GM18519 (cell line): ENCODE results near the gene AHSA1.
"Not testable (repeated sequence)": the region's sequence is repeated elsewhere in the genome, so short reads cannot be mapped to it uniquely, and the experiment has no call there.

Experiments used
- ATAC-seq: cut with Tn5 transposase; IDR thresholded peaks from one replicate; pipeline ENCODE4 v1.9.1; 2021; ENCODE audit warnings: mild to moderate bottlenecking, moderate library complexity; ENCODE audit not compliant: unreplicated experiment, low FRiP score

AHSA1 gene

DNA sequence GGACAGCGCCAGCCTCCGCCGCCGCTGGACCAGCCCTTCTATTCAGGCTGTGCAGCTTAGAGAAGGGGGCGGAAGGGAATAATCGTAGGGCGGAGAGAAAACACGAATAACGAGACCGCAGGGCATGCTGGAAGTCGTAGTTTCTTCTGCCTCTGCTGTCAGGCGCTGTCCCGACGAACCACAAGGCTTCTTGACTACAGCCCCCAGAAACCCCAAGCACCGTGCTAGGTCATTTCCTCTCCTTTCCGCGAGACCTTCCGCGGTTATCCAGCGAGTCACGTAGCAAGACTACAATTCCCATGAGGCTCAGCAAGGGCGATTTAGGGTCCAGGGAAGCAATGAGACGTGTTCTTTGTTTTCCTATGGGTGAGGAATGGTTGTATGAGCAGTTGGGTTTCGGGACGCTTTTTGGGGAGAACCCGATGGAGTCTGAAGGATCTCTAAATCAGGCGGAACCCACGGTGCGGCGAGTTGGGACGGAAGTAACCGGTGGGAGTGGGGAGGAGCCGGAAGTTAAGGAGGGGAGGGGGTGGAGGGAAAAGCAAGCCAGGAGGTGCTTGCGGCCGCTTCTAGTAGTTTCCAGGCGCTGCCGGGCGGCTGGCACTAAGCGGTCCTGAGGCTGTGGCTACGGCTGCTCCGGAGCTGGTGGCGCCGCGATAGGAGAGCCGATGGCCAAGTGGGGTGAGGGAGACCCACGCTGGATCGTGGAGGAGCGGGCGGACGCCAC is at the start of gene AHSA1, which contains the start of gene VIPAS39:
AHSA1 (plus strand) TSS at position 572 of the 727 bp plus-strand sequence; CDS start at position 669, 97 bp downstream.
VIPAS39 (minus strand) TSS at position 80 of the 727 bp plus-strand sequence. CDS start 3,499 bp downstream, outside the sequence.
- ATAC-seq = peak; percentile 90

DNA sequence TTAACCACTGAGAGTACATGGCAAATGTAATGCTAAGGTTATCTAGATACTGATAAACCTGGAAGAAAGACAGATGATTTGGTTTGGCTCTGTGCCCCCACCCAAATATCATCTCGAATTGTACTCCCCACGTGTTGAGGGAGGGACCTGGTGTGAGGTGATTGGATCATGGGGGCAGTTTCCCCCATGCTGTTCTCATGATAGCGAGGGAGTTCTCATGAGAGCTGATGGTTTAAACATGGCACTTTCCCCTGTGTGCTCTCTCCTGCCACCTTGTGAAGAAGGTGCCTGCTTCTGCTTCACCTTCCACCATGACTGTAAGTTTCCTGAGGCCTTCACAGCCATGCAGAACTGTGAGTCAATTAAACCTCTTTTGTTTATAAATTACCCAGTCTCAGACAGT is 48.8 kb upstream of the AHSA1 start:
- ATAC-seq = no peak

DNA sequence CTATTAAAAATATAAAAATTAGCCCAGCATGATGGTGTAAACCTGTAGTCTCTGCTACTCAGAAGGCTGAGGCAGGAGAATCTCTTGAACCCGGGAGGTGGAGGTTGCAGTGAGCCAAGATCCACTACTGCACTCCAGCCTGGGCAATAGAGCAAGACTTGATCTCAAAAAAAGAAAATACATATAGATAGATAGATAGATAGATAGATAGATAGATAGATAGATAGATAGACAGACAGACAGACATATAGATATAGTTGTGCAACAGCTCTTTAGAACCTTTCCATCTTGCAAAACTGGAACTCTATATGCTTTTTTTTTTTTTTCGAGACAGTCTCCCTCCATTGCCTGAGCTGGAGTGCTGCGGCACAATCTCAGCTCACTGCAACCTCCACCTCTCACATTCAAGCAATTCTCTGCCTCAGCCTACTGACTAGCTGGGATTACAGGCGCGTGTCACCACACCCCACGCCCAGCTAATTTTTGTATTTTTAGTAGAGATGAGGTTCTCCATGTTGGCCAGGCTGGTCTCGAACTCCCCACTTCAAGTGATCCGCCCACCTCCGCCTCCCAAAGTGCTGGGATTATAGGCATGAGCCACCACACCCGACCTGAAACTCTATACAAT is 42.4 kb upstream of the AHSA1 start:
- ATAC-seq = not testable (repeated sequence)

DNA sequence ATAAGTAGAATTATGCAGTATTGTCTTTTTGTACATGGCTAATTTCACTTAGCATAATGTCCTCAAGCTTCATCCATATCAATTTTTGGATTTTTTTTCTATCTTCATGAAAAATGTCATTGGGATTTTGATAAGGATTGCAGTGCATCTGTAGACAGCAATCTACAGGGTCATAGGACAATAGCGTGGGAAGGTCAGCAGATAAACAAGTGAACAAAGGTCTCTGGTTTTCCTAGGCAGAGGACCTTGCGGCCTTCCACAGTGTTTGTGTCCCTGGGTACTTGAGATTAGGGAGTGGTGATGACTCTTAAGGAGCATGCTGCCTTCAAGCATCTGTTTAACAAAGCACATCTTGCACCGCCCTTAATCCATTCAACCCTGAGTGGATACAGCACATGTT is 41.8 kb upstream of the AHSA1 start:
- not testable (repeated sequence) for ATAC-seq

DNA sequence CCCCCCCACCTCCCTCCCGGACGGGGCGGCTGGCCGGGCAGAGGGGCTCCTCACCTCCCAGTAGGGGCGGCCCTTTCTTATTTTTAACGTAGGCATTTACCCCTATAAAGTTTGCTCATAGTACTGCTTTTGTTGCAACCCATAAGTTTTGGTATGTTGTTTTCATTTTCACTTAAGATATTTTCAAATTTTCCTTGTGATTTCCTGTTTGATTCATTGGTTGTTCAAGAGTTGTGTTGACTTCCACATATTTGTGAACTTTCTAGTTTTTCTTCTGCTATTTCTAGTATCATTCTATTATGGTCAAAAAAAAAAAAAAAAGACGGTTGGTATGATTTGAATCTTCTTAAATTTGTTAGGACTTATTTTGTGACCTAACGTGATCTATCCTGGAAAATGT is 41.1 kb upstream of the AHSA1 start:
- ATAC-seq = no peak

DNA sequence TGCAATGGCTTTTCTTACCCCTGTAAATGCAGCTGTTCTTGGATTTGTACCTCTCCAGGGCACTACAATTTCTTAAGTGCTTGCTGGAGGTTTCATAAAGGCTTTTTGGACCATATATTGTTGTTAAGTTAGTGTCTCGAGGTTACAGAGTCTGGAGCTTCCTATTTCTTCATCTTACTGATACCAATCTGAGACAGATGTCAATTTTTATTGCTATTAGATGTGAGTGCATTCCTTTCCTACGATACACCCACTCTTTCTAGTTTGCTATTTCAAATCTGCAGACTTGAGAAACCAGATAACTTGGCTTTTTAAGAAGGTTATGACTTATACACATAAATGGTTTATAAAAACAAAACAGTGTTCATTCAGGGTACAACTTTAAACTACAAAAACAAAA is 36.7 kb upstream of the AHSA1 start:
- no peak for ATAC-seq

DNA sequence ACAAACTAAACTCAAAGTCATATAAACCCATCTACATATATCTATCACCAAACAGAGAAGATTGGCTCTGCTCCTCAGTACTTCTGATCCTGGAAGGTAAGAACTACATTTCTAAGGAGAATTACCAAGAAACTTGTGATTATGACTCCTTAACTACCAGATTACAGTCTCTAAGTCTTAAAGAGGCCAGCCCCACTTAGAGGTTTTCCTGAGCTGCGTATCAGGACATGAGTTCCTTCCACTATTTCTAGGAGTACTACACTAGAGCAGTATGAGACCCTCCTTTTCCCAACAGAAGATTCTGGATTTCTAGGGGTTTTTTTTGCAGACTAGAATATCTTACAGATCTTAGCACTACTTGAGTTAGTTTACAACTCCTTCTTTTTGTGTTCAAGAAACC is 34.5 kb upstream of the AHSA1 start, which contains the start of gene NOXRED1:
NOXRED1 (minus strand) TSS at position 101 of the 400 bp plus-strand sequence. CDS start 634 bp downstream, outside the sequence.
- no peak for ATAC-seq

DNA sequence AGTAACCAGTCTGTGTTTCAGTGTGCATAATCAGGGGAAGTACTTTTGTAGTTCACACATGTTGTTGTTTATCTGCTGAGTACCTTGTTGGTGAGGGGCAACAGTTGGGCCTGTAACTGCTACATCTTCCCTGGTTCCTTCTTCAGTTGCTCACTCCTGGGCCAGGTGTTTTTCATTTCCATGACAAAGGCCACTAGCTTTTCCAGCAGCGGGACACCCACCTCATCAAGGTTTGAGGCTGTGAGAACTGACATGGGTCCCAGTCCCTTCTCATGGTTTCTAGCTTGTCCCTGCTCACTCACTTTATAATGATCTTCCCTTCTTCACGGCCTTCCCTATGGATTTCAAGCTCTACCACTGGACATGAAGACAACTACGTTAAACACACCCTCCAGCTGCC is 33.0 kb upstream of the AHSA1 start:
- ATAC-seq = no peak

DNA sequence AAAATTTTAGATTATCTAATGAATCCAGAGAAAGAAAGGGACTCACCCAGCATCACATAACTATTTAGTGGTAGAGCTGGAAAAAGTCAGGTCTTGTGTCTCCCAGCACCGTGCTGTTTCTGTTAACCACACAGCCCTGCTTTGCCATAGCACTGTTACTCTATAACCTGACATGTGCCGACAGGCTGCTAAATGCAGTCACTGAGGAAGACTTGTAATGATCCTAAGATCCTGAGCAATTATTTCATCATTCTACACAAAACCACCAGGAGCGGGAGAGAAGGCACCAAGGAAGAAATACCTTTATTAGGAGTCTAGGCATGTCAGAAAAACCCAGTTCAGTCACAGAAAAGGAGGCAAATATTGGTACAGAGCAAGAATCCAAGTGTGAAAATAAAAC is 31.5 kb upstream of the AHSA1 start:
- no peak for ATAC-seq

DNA sequence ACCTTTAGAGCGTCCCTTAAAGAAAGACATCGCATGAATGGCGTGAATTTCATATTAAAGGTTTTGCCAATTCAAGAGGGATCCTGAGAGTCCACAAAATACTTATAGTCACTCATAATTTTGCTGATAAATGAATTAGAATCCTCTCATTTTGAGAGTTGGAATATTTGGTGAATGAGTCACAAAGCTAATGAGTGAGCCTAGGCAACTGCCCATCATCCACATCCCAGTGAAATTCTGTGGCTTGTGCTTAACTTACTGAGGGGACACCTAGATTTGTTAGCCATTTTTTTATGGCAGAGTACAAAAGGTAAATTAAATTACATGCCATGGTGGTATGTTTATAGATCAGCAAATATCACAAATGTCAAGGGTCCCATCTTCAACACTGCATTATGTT is 21.9 kb upstream of the AHSA1 start:
- ATAC-seq = no peak

DNA sequence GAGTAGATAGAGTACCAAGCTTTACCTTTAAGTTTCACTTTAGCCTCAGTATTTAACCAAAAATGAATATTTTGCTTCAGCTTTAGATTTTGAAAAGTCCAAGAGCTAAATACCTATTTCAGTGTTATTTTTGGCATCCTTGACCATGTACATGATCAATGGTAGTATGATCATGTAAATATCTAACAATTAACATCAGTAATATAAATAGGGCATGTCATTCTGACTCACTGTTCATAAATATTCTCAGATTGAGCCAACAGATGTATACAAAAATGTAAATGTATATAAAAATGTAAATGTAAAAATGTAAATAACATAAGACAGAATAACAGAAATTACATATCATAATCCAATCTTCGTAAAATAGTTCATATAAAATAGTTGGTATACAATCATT is 19.3 kb upstream of the AHSA1 start:
- no peak for ATAC-seq

DNA sequence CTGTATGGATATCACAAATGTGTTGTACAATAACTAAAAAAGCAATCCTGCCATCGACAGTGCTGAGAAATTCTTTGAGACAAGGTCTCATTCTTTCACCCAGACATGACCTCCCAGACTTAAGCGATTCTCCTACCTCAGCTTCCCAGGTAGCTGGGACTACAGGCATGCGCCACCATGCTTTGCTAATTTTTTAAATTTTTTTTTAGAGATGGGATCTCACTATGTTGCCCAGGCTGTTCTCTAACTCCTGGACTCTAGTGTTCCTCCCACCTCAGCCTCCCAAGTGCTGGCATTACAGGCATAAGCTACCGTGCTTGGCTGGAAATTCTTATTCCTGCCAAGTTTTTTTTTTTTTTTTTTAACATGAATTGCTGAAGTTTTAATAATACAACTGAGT is 18.0 kb upstream of the AHSA1 start:
- ATAC-seq = no peak

DNA sequence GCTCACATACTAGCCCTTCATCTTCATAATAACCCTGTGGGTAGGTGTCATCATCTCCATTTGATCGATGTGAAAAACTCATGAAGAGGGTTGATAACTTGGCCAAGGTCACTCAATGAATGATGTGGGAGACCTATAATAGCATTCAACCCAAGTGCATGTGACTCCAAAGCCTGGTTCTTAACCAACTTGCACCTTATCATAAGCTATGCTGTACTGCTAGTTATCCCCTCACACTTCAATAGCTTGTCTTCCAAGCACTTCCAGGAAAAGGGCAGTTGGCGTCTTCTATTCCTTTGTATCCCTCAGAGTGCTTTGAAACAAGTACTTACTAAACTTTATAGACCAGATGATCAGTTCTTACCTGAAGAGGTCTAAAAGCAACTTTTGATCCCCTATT is 15.7 kb upstream of the AHSA1 start:
- no peak for ATAC-seq

DNA sequence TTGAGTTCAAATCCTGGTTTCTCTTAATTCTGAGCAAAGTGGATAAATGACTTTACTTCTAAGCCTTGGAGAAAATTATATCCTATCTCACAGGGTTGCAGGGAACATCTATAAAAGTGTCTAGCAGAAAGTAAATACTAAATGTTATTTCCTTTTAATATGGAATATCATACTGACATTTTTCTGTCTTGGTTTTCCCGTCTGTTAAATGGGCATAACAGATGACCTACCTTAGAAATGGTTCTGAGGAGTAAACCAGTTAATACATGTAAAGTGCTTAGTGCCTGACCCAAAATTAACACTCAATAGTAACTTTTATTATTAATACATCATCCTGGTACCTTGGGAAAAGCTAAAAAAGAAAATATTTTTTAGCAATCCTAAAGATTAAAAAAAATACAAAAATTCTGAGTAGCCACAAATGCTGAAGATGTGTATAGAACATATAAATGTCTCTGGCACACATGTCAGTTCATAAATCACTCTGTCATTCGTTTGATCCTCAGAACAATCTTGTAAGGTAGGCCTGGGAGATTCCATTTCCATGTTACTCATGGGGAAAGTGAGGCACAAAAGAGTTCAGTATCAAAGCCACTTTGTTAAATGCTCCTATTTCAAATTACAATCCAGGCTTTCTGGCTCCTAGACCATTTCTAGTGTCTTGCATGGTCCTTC is 1.8 kb upstream of the AHSA1 start:
- ATAC-seq = no peak

DNA sequence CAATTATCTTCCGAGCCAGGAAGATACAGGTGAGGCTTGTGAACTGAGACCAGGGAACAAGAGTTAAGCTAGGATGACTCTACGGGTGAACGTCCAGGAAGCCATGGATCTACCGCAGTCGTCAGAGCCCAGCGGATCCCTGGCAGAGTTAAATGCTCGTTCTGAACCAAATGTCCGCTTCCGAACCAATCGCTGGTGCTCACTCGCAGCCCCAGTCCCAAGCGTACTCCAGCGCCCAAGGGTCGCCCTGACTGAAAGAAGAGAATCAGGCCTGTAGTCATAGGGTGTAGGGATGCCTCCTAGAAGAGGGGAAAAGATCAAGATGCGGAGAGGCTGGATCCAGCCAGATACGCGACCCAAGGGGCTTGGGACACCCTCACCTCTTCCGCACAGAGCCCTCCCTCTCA is 775 bp upstream of the AHSA1 start:
- no peak for ATAC-seq

DNA sequence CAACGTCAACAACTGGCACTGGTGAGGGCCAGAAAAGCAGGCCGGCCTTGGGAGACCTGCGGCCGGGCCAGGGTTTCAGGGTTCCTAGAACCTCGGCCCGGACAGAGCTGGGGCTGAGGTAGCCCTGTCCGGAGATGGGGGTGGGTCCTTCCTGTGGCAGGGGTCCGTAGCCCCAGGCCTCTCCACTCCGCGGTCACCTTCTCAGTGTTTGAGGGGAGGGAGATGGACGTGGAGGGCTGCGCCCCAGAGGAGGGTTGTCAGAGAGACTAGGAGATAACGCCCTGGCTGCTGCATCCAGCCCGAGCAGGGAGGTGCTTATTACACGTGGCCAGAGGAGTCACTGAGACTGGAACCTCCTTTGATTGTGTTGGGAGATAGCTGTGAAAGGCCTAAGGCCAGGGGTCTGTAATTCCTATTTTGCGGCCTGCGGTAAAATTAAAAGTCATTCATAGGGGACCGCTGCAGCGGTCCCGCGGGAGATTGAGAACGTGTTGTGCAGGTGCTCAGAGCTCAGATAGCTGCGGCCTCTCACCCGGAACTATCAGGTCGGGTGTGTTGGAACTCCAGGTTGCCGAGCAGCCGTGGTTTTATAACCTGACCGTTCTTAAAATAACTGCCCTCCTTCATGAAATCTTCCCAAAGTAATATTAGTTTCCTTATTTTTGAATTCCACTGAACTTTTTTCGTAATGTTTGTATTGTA is 507 bp downstream of the AHSA1 start:
- ATAC-seq = peak; percentile 10

DNA sequence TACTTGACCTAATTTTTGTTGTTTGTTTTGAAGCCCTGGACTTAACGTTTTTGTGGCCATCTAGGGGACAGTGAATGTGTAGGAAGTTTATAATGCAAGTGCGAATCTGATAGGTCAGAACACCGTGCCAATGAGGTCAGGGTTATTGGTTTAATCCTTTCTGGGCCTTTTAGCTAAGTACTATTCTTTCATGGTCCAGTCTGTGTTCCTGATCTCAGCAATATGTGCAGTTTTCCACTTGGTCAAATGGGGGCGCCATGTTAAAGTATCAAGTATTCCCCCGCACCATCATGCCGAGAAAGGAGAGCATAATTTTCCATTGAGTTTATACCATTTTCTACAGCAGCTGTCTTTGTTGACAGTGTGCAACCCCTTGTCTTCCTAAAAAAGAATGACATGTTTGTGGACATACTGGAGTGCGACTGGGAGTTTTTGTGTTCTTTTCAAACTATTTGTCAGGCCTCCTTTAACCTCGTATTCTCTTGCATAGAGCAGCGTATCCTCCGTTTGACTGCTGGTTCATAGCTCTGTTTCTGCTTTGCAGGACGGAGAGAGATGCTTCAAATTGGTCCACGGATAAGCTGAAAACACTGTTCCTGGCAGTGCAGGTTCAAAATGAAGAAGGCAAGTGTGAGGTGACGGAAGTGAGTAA is 1.3 kb downstream of the AHSA1 start:
- no peak for ATAC-seq

DNA sequence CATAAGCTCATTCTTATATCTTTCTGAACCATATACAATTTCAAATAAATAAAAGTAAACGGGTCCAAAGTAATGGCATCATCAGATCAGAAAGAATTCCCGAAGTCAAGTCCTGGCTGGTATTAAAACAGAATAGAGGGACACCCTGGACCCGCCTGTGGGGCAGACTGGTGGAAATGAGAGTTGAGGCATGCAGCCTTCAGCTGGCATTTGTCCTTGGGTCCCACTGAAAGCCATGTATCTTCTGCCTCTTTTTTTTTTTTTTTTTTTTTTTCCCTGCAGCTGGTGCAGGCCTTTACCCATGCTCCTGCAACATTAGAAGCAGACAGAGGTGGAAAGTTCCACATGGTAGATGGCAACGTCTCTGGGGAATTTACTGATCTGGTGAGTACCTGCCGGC is 9.9 kb downstream of the AHSA1 start:
- ATAC-seq = no peak

DNA sequence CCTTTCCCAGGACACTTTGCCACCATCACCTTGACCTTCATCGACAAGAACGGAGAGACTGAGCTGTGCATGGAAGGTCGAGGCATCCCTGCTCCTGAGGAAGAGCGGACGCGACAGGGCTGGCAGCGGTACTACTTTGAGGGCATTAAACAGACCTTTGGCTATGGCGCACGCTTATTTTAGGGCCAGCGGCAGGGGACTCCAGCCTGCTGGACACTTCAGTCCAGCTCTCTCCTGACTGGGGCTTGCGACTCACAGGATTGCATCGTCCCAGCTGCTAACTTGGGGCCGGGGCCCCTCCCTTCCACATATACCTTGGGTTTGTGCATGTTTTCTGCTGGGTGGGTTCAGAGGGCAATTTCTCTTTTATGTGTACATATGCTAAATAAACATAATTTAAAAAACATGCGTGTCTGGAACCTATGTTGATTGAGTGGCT is 11.2 kb downstream of the AHSA1 start:
- ATAC-seq = no peak

DNA sequence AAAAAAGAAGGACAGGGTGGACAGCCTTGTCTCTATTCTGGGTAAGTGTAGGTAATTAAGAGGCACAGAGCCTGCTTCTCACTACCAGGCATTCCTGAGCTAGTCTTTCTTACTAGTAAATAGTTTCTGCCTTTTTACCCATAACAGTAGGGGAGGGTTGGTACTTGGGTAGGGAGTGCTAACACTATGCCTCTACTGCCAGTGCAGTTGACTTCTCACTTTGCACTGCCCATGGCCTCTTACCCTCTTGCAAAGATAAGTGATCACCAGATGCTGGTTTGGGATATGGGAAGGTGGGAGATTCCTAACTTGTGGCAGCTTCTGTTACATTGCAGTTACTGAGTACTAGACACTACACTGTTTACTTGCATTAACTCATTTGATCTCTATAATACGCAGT is 11.6 kb downstream of the AHSA1 start:
- no peak for ATAC-seq
